ENCODE data around the gene DPYSL5. TPM values are rescaled to one million over a fixed set of nuclear protein-coding genes. Genes with fewer than 3 reads are reported as not detected.

Gene DPYSL5
- total RNA-seq, 1 experiment from 2014 or later: not detected

DNA sequence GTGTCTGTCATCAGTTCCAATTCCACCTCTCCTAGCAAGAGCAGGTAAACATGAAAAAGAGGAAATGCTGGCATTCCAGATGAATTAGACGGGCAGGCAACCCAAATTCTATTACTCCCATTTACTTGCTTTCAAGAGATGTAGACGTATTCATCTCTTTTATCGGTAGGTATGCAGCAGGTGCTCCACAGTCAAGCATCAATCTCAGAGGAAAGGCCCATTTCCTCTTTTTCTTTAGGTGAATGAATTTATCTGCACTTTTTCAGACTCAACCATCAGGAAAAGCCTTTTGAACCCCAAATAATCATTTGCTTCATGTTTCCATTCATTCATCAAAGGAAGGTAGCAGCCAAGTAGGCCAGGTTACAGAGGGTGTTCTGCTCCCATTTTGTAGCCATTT, 27.9 kb downstream of the DPYSL5 start:
- H3K27me3 ChIP-seq (ENCODE audit: low read length): peaks cover 64% of the 10 kb centered on the region
- no TSS peak for BruUV-seq (replicated peaks)
- no peaks in the 10 kb centered on the region for H3K9me2 ChIP-seq (replicated peaks; ENCODE audit: low read length)
- H3K9me3 ChIP-seq (ENCODE audit: low read length): no peaks in the 10 kb centered on the region
- no peak overlapping the region for H3K4me3 ChIP-seq (ENCODE audit: low read length)
- intact Hi-C loops (cut with micrococcal nuclease): no loop called here
- DNase-seq: no peak
- H3K36me3 ChIP-seq (ENCODE audit: low read depth, low read length): no peaks in the 10 kb centered on the region
- ATAC-seq: no peak
- H3K9ac ChIP-seq (ENCODE audit: low read length): no peak overlapping the region
- H3K79me2 ChIP-seq (ENCODE audit: low read length): no peaks in the 10 kb centered on the region
- H2AFZ ChIP-seq (ENCODE audit: low read length): no peak overlapping the region
- H3F3A ChIP-seq (ENCODE audit: low read length, unreplicated experiment): no peaks in the 10 kb centered on the region
- no peaks in the 10 kb centered on the region for H3K4me1 ChIP-seq (ENCODE audit: insufficient read depth, low read length)
- H3K27ac ChIP-seq (ENCODE audit: low read length): no peak overlapping the region
- POLR2A ChIA-PET (ENCODE audit: unreplicated experiment): no interaction called here
- H3K4me2 ChIP-seq (ENCODE audit: low read length): no peak overlapping the region
- no peaks in the 10 kb centered on the region for H4K20me1 ChIP-seq (ENCODE audit: low read length)
- CTCF ChIA-PET: no interaction called here
- TF ChIP-seq EZH2phosphoT487 (IDR thresholded peaks at IDR 0.05; ENCODE audit: borderline replicate concordance, low read length) (no peak), CTCF (conservative IDR thresholded peaks at IDR 0.05; ENCODE audit: low read depth, low read length) (no peak), EZH2 (IDR thresholded peaks at IDR 0.05; ENCODE audit: low read length, unreplicated experiment) (no peak)

- H3K4me1 ChIP-seq (ENCODE audit: insufficient read depth, low read length): no peaks in the 10 kb centered on the region
- no peak overlapping the region for H2AFZ ChIP-seq (ENCODE audit: low read length)
- ChIA-PET CTCF (no interaction called here), POLR2A (ENCODE audit: unreplicated experiment) (no interaction called here)
- no peak overlapping the region for H3K4me3 ChIP-seq (ENCODE audit: low read length)
- no TSS peak for BruUV-seq (replicated peaks)
- H4K20me1 ChIP-seq (ENCODE audit: low read length): no peaks in the 10 kb centered on the region
- no peak overlapping the region for H3K9ac ChIP-seq (ENCODE audit: low read length)
- no peaks in the 10 kb centered on the region for H3F3A ChIP-seq (ENCODE audit: low read length, unreplicated experiment)
- no peaks in the 10 kb centered on the region for H3K9me2 ChIP-seq (replicated peaks; ENCODE audit: low read length)
- TF ChIP-seq EZH2 (IDR thresholded peaks at IDR 0.05; ENCODE audit: low read length, unreplicated experiment): no peak
- no peak for TF ChIP-seq EZH2phosphoT487 (IDR thresholded peaks at IDR 0.05; ENCODE audit: borderline replicate concordance, low read length)
- TF ChIP-seq CTCF (conservative IDR thresholded peaks at IDR 0.05; ENCODE audit: low read depth, low read length): no peak
- intact Hi-C loops (cut with micrococcal nuclease): no loop called here
- DNase-seq (no peak), ATAC-seq (no peak)
- H3K4me2 ChIP-seq (ENCODE audit: low read length): no peak overlapping the region
- no peak overlapping the region for H3K27ac ChIP-seq (ENCODE audit: low read length)
- H3K9me3 ChIP-seq (ENCODE audit: low read length): no peaks in the 10 kb centered on the region
- peaks cover 65% of the 10 kb centered on the region for H3K27me3 ChIP-seq (ENCODE audit: low read length)
- no peaks in the 10 kb centered on the region for H3K36me3 ChIP-seq (ENCODE audit: low read depth, low read length)
- H3K79me2 ChIP-seq (ENCODE audit: low read length): no peaks in the 10 kb centered on the region
Observed at GRCh38 chr2:26876260-26876659, 28.3 kb downstream of the DPYSL5 start.

DNA sequence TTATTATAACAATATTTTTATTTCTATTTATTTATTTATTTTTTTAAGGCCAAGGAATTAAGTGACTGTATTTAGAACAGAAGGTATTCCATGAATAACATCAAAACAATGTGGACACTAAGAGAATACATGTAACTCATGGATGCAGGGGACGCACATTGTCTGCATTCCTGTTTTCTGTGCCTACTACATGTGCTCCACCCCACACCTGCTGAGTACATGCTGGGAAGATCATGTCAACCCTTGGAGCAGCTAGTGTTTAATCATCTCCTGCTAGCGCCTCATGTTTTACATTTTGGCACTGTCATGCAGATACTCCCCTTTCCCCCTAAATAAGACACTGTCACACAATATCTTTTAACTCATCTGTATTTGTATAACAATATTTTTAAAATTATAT, 29.3 kb downstream of the DPYSL5 start:
- Histone ChIP-seq H3K4me1 (ENCODE audit: insufficient read depth, low read length) (no peaks in the 10 kb centered on the region), H3K36me3 (ENCODE audit: low read depth, low read length) (no peaks in the 10 kb centered on the region), H2AFZ (ENCODE audit: low read length) (no peak overlapping the region), H3K27ac (ENCODE audit: low read length) (no peak overlapping the region), H3K4me2 (ENCODE audit: low read length) (no peak overlapping the region), H3K4me3 (ENCODE audit: low read length) (no peak overlapping the region), H3K9ac (ENCODE audit: low read length) (no peak overlapping the region), H3K79me2 (ENCODE audit: low read length) (no peaks in the 10 kb centered on the region), H3F3A (ENCODE audit: low read length, unreplicated experiment) (no peaks in the 10 kb centered on the region), H3K9me2 (replicated peaks; ENCODE audit: low read length) (no peaks in the 10 kb centered on the region), H3K9me3 (ENCODE audit: low read length) (no peaks in the 10 kb centered on the region), H3K27me3 (ENCODE audit: low read length) (peaks cover 63% of the 10 kb centered on the region), H4K20me1 (ENCODE audit: low read length) (no peaks in the 10 kb centered on the region)
- intact Hi-C loops (cut with micrococcal nuclease): no loop called here
- DNase-seq (no peak), ATAC-seq (no peak)
- CTCF ChIA-PET: no interaction called here
- POLR2A ChIA-PET (ENCODE audit: unreplicated experiment): no interaction called here
- no TSS peak for BruUV-seq (replicated peaks)
- TF ChIP-seq CTCF (conservative IDR thresholded peaks at IDR 0.05; ENCODE audit: low read depth, low read length) (no peak), EZH2phosphoT487 (IDR thresholded peaks at IDR 0.05; ENCODE audit: borderline replicate concordance, low read length) (no peak), EZH2 (IDR thresholded peaks at IDR 0.05; ENCODE audit: low read length, unreplicated experiment) (no peak)
